Stimulated activated CD4-positive, alpha-beta T cell treated with anti-CD3 and anti-CD28 coated beads, Interleukin-1b, Interleukin-23, amount 100 ng/mL, for 48 hours (primary cell): ENCODE results near the gene CD200.
A peak's percentile ranks its signal among the peaks of the same experiment; 100 is the strongest.

Source experiments
- DNase-seq: peaks from one replicate; pipeline ENCODE4 v3.0.0-alpha.2; 2020

CD200 gene

DNA sequence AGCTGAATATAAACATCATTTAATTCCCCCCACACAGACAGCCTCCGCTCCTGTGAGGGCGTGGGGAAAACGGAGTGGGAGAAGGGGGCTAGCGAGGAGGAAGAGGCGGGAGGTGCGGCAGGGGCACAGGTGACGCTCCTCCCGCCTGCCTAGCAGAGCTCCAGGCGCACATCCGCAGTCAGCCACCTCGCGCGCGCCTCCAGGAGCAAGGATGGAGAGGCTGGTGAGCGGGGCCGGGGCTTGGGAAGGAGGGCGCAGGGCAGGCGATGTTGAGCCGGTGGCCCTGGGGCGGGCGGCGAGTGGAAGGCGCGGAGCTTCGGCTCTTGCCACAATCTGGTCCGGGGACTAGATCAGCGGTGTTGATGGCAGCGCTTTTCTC, at the start of gene CD200:
CD200 (plus strand) TSS at position 155 of the 379 bp plus-strand sequence; CDS start at position 212, 57 bp downstream.
- DNase-seq: peak; percentile 64

DNA sequence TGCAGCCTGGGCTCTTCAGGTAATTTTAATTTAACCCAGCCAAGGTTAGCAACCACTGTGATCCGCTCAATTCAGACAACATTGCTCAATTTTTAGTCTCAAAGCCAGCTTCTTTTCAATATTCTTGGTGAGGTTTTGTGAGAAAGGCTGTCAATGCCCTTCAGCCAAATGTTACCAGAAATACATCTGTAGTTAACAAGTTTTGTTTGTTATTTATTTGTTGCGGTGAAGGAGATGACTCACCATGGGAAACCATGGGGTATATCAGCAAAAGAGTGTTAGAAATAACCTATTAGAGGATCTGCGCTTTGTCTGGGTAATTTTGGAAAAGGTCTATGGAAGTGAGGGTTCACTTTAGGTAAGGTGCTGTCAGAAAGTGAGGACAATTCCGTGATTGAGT, 43.9 kb upstream of the CD200 start:
- no peak for DNase-seq

- DNase-seq: no peak
Observed at GRCh38 chr3:112293368-112294321, 39.3 kb upstream of the CD200 start, which contains the start of gene SLC9C1. TSS of gene SLC9C1 (minus strand) at chr3:112294216. CDS start at chr3:112286791, 7,425 bp downstream.

DNA sequence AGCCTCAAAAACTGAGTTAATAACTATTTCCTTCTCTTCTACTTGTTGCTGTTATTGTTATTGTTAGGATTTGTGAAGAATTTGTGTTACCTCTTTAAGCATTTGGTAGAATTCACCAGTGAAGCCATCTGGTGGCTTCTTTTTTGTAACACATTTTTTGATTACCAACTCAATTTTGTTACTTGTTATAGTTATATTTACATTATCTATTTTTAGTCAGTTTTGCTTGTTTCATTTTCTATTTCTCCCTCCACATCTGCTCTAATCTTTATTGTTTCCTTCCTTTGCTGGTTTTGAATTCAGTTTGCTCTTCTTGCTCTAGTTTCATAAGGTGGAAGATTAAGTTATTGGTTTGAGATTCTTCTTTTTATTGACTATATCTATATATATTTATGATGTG, 35.2 kb upstream of the CD200 start:
- DNase-seq: no peak

- DNase-seq: no peak
Observed at GRCh38 chr3:112298781-112299180, 34.2 kb upstream of the CD200 start.

DNA sequence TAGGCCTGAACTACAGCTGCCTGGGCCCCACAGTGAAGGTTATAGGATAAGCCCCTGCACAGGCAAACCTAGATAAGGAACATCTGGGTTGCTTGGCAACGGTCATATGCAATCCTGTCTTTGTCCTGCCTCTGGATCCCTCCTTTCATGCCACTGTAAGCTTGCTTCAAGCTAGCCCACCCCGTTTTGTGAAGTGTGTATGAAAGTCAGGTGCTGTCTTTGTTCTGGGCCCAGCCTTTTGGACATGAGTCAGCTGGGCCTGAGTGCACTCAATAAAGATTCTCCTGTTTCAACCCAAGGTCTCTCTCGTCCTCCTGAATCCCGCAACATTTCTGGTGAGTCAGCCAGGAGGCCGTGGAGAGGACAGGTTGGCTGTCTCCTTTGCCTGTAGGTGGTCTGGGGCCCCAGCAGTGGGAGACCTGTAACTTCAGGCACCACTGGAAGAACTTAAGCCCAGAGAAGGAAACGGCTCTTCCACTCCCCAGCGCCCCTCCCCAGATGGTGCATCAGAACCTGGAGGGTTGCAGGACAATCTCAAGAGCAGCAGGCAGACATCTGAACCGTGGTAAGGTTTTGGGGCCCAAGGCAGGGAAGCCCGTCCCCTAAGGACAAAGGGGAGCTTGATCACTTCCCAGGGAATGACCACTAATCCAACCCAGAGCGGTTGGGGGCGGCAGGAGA, 30.7 kb upstream of the CD200 start:
- no peak for DNase-seq

GRCh38 chr3:112302881-112303763, 29.8 kb upstream of the CD200 start:
- DNase-seq: no peak

GRCh38 chr3:112303764-112304325, 29.1 kb upstream of the CD200 start:
- DNase-seq: no peak

- no peak for DNase-seq
Observed at GRCh38 chr3:112304611-112305010, 28.3 kb upstream of the CD200 start.

DNA sequence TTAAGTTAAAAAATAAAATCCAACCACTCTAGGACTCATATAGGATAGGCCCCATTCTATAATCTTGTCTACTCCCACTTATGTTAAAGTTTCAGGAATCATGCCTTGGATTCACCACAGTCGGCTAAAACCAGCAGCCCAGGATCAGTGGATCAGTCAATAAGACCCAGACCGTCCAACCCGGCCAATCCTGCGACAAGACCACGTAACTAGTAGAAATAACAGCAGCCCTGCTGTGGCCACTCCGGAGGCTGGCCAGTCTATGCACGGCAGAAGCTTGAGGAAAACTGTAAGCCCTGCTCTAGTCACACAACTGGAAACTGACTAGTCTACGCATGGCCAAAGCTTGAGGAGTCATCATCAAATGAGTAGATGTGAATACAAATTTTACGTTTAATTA, 26.1 kb upstream of the CD200 start:
- no peak for DNase-seq

DNA sequence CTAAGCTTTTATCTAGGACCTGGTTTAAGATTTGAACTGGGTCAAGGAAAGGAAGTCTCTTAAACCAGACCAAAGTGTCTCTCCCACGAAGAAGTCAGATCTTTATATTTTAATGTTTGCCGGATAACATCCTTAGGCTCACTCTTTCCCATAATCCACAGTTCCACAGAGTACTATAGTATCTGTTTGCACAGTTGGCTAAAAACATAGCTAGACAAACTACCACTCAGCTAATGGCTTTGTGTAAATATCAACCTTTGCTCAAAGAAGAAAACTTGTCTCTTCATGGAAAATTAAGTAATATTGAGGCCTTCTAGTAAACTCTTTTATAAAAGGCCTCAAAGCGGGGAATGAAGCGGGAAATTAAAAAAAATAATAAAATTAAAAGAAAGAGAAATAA, 25.4 kb upstream of the CD200 start:
- DNase-seq: no peak

DNA sequence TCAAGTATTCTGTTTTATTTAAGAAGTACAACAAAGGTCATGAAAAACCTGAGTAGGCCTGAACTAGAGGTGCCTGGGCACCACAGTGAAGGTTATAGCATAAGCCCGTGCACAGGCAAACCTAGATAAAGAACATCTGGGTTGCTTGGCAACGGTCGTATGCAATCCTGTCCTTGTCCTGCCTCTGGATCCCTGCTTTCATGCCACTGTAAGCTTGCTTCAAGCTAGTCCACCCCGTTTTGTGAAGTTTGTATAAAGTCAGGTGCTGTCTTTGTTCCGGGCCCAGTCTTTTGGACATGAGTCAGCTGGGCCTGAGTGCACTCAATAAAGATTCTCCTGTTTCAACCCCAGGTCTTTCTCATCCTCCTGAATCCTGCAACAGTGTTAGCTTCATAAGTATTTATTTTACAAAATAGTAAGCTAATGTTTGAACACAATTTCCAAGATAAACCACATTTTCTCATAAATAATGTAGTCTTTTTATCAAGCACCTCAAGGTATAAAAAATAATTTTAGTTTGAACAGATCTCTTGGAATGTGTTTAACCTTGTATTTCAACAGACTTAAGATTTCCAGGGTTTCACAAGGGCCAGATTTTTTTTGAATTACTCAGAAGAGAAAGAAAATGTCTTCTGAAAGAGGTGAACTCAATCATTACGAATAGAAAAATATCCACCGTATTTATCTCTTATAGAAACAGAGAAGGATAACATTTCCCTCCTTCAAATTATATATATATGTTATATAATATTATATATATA, 24.6 kb upstream of the CD200 start:
- no peak for DNase-seq

GRCh38 chr3:112314649-112315048, 18.3 kb upstream of the CD200 start:
- no peak for DNase-seq

DNA sequence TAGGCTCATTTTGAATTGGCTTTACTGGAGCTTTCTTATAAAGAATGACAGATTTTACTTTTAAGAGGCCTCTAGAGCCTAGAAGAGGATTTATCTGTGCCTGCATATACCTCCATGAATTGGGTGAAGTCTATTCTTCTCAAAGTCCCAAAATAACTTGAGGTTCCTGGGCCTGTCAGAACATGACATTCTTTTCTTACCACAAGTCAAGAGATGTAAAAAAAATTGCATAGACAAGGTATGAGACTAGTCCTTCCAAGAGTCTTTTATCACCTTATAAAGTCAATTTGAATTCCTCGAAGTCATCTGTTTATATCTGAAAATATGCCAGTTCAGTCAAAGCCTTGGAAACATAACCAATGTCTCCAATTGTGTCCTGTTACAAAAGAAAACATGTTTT, 17.2 kb upstream of the CD200 start:
- no peak for DNase-seq

- no peak for DNase-seq
Observed at GRCh38 chr3:112319516-112320276, 13.3 kb upstream of the CD200 start.

- DNase-seq: no peak
Observed at GRCh38 chr3:112320691-112321090, 12.3 kb upstream of the CD200 start.

DNA sequence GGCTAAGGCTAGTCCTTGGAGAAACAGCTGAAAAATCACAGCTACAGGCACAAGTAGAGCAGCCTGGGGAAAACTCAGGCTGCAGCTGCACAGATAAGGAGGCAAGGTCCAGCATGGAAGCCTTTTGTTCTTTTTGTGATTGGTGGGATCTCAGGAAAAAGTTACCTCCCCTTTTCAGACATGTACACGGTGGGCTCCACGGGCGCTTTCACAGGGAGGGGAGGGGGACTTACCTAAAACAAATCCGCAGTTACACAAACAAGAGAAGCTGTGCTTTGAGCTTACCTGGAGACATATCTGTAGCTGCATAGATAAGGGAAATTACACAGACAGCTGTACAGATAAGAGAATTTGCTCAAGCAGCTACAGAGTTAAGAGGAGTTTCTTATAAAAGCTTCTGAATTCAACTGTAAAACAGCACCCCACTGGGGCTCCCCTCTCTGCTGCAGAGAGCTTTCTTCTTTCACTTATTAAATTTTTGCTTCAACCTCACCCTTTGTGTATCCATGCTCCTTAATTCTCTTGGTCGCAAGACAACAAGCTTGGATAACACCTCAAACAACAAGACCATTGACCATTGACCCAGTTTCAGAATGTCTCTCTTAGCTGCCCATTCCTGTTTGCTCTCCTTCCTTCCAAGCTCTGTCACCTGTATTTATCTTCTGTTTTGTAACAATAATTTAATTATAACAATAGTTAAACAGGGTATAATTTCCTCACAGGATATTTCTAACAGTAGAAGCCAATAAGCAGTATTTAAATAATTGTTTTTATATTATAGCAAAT, 10.9 kb upstream of the CD200 start:
- DNase-seq: no peak

DNA sequence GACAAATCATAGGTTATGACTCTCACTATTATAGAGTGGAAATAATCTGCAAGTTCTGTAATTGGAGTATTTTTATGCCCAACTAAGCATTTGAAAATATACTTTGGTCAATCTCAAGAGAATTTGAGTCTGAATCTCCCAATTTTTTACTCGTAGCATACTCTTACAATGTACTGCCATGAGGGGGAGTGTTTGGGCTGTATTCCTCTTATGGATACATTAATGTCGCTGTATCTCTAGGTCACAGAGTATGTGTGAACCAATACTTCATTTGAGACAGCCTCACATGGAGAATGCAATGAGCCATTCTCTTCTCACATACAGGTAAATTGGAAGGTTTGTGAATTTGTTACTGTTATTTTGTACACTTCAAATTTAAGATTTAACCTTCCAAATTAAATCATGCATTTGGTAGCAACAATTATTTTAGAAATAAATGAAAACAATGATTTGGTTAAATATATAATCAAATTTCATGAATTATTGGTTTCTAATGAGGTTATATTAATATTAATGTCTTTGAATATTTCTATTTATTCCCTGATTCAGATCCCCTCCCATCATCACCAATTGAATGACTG, 5.5 kb upstream of the CD200 start:
- DNase-seq: no peak

DNA sequence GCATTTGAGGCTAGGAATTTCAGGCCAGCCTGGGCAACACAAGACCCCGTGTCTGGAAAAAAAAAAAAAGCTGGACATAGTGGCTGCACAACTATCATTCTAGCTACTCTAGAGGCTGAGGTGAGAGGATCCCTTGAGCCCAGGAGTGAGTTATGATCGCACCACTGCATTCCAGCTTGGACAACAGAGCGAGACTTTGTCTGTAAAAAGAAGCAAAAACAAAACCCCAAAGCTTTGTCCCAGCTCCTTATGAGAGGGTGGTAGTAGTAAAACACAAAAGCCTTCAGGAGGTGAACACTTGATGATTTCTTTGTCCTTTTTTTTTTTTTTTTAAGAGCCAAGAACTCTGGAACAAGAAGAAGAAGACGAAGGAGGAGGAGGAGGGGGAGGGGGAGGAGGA, 1.1 kb upstream of the CD200 start:
- no peak for DNase-seq
